GM06990 (cell line): ENCODE measurements around the gene NR2F2.

Source experiments
- DNase-seq: peaks from one replicate; pipeline ENCODE4 v3.0.0-alpha.2; 2011; ENCODE audit not compliant: insufficient read length; ENCODE audit errors: extremely low read depth
- H3K27me3 ChIP-seq: replicated peaks from 2 replicates; pipeline ENCODE4 v1.6.0; 2011; ENCODE audit warnings: low read length; ENCODE audit not compliant: control insufficient read depth, insufficient read depth
- H3K36me3 ChIP-seq: 2 replicates; pipeline ENCODE4 v1.5.1; 2011; ENCODE audit warnings: low read length; ENCODE audit not compliant: control insufficient read depth, insufficient read depth
- H3K4me3 ChIP-seq: replicated peaks from 2 replicates; pipeline ENCODE4 v1.5.1; 2011; ENCODE audit warnings: low read depth, mild to moderate bottlenecking, control low read depth, low read length
- CTCF ChIP-seq: IDR thresholded peaks from 2 replicates; pipeline ENCODE4 v1.5.1; 2011; ENCODE audit warnings: low read length, control low read depth, mild to moderate bottlenecking, inconsistent platforms; ENCODE audit not compliant: insufficient read depth, poor library complexity, severe bottlenecking

NR2F2 gene

GRCh38 chr15:96338074-96338765 lies 7.7 kb downstream of the NR2F2 start:
- TF ChIP-seq CTCF: no peak
- H3K27me3 ChIP-seq: no peaks in the 10 kb centered on the region
- H3K4me3 ChIP-seq: no peak overlapping the region
- no peak for DNase-seq
- H3K36me3 ChIP-seq: no peaks in the 10 kb centered on the region

GRCh38 chr15:96338766-96339618 lies 8.5 kb downstream of the NR2F2 start:
- Histone ChIP-seq H3K4me3 (no peak overlapping the region), H3K27me3 (no peaks in the 10 kb centered on the region; the same call in 1 of the 2 replicates), H3K36me3 (no peaks in the 10 kb centered on the region)
- no peak for DNase-seq
- TF ChIP-seq CTCF: no peak

GRCh38 chr15:96339619-96340347 lies 9.3 kb downstream of the NR2F2 start:
- Histone ChIP-seq H3K4me3 (no peak overlapping the region), H3K27me3 (no peaks in the 10 kb centered on the region; the same call in 1 of the 2 replicates), H3K36me3 (no peaks in the 10 kb centered on the region)
- no peak for DNase-seq
- TF ChIP-seq CTCF: no peak

- Histone ChIP-seq H3K4me3 (no peak overlapping the region), H3K36me3 (no peaks in the 10 kb centered on the region), H3K27me3 (no peaks in the 10 kb centered on the region; the same call in 1 of the 2 replicates)
- DNase-seq: no peak
- TF ChIP-seq CTCF: no peak
Observed at GRCh38 chr15:96340348-96340597, 9.8 kb downstream of the NR2F2 start.

- H3K4me3 ChIP-seq: no peak overlapping the region
- H3K36me3 ChIP-seq: no peaks in the 10 kb centered on the region
- TF ChIP-seq CTCF: no peak
- no peaks in the 10 kb centered on the region; the same call in 1 of the 2 replicates for H3K27me3 ChIP-seq
- DNase-seq: no peak
Observed at GRCh38 chr15:96340598-96341512, 10.4 kb downstream of the NR2F2 start.
